Spleen (tissue), 7 donors: ENCODE data around the gene CNTNAP2.

Experiments
- CTCF ChIP-seq, 11 experiments: fragments of 200-600 bp in 7 of 11; fragments of 450-650 bp in 4 of 11; sonication (generic) in 4 of 11; IDR thresholded peaks in 8 of 11; conservative IDR thresholded peaks in 3 of 11; 1 replicate in 7 of 11; 2 replicates in 4 of 11; pipeline versions ENCODE4 v1.4.0 to v1.8.0; 2016 to 2021; ENCODE audit warnings: antibody characterized with exemption in 11 of 11, inconsistent platforms in 4 of 11, mild to moderate bottlenecking in 1 of 11
- POLR2A ChIP-seq, 3 donors: fragments of 450-650 bp; IDR thresholded peaks; one replicate each; pipeline ENCODE4 v1.5.1; 2017; ENCODE audit warnings: antibody characterized with exemption in 3 of 3, mild to moderate bottlenecking in 1 of 3
- POLR2AphosphoS5 ChIP-seq, 3 donors: sonication (generic); formaldehyde crosslinking; IDR thresholded peaks; one replicate each; pipeline ENCODE4 v1.5.1; 2017; ENCODE audit warnings: antibody characterized with exemption in 3 of 3
- donor health status: DM: no; HTN: no; CAD: no; lungs with moderate emphysema.
- donor health status: DM: no; HTN: no; CAD: no.
- donor health status: DM: no; HTN: no; CAD: no.

- TF ChIP-seq CTCF (IDR thresholded peaks at IDR 0.05 in 8 of 11, conservative IDR thresholded peaks at IDR 0.05 in 3 of 11) (no peak), POLR2A (IDR thresholded peaks at IDR 0.05) (no peak), POLR2AphosphoS5 (IDR thresholded peaks at IDR 0.05) (no peak)
These were observed 943.5 kb downstream of the CNTNAP2 start for GRCh38 chr7:147060070-147060469.
